ENCODE results near the gene DGKA.

DNA sequence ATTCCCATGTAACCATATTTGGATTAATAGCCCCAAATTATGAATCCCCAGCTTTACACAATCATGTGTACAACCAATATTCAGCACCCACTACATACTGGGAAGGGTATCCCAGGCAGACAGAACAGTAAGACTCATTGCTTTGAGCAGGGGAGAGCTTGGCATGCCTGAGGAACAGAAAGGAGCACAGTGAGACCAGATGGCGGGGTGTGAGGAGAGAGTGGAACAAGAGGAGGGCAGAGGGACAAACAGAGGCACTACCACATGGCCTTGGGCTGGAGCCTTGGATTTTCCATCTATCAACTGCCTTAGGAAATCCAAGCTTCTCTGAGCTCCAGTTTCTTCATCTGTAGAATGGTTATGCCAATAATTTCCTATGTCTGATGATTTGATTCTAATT lies 3.8 kb downstream of the DGKA start:
- TF ChIP-seq POLR2AphosphoS5 (IDR thresholded peaks at IDR 0.05; ENCODE audit: low read depth, low read length): no peak
- TF ChIP-seq, protein P1, sequence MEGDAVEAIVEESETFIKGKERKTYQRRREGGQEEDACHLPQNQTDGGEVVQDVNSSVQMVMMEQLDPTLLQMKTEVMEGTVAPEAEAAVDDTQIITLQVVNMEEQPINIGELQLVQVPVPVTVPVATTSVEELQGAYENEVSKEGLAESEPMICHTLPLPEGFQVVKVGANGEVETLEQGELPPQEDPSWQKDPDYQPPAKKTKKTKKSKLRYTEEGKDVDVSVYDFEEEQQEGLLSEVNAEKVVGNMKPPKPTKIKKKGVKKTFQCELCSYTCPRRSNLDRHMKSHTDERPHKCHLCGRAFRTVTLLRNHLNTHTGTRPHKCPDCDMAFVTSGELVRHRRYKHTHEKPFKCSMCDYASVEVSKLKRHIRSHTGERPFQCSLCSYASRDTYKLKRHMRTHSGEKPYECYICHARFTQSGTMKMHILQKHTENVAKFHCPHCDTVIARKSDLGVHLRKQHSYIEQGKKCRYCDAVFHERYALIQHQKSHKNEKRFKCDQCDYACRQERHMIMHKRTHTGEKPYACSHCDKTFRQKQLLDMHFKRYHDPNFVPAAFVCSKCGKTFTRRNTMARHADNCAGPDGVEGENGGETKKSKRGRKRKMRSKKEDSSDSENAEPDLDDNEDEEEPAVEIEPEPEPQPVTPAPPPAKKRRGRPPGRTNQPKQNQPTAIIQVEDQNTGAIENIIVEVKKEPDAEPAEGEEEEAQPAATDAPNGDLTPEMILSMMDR (IDR thresholded peaks at IDR 0.05): no peak
